ENCODE data around the gene PATJ.
"Not testable (repeated sequence)": the region's sequence is repeated elsewhere in the genome, so short reads cannot be mapped to it uniquely, and the experiment has no call there.

The PATJ gene

DNA sequence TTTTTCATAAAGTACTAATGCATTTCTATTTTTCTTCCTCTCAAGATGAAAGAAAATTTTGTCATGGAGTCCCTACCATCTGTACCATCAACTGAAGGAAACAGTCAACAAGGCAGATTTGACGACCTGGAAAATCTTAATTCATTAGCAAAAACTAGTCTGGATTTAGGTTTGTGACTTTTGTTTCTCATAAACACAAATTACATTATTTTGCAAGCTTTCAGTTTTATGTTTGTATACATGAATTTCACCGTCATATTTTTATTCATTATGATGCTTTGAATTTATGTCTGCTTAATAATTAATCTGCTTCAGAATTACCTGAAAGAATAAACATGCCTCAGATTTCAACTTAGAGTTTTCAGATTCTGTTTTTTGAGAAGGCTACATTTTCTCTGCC is 132.9 kb downstream of the PATJ start:
- no peak for TF ChIP-seq ZFP30 (CRISPR knock-in tag; IDR thresholded peaks at IDR 0.05)
- no peak for TF ChIP-seq ZNF565 (CRISPR knock-in tag; conservative IDR thresholded peaks at IDR 0.05; ENCODE audit: low read depth)
- TF ChIP-seq SNAI2 (CRISPR knock-in tag; IDR thresholded peaks at IDR 0.05): no peak
- TF ChIP-seq BACH2 (CRISPR knock-in tag; IDR thresholded peaks at IDR 0.05; ENCODE audit: borderline replicate concordance): no peak
- TF ChIP-seq OSR1 (CRISPR knock-in tag; IDR thresholded peaks at IDR 0.05): no peak
- TF ChIP-seq ESRRG (CRISPR knock-in tag; IDR thresholded peaks at IDR 0.05): no peak
- TF ChIP-seq, protein P1, sequence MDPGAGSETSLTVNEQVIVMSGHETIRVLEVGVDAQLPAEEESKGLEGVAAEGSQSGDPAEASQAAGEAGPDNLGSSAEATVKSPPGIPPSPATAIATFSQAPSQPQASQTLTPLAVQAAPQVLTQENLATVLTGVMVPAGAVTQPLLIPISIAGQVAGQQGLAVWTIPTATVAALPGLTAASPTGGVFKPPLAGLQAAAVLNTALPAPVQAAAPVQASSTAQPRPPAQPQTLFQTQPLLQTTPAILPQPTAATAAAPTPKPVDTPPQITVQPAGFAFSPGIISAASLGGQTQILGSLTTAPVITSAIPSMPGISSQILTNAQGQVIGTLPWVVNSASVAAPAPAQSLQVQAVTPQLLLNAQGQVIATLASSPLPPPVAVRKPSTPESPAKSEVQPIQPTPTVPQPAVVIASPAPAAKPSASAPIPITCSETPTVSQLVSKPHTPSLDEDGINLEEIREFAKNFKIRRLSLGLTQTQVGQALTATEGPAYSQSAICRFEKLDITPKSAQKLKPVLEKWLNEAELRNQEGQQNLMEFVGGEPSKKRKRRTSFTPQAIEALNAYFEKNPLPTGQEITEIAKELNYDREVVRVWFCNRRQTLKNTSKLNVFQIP (CRISPR knock-in tag; IDR thresholded peaks at IDR 0.05; ENCODE audit: borderline replicate concordance, low read depth): no peak
- no peak for TF ChIP-seq ZFP3 (CRISPR knock-in tag; IDR thresholded peaks at IDR 0.05)
- TF ChIP-seq, protein P2, sequence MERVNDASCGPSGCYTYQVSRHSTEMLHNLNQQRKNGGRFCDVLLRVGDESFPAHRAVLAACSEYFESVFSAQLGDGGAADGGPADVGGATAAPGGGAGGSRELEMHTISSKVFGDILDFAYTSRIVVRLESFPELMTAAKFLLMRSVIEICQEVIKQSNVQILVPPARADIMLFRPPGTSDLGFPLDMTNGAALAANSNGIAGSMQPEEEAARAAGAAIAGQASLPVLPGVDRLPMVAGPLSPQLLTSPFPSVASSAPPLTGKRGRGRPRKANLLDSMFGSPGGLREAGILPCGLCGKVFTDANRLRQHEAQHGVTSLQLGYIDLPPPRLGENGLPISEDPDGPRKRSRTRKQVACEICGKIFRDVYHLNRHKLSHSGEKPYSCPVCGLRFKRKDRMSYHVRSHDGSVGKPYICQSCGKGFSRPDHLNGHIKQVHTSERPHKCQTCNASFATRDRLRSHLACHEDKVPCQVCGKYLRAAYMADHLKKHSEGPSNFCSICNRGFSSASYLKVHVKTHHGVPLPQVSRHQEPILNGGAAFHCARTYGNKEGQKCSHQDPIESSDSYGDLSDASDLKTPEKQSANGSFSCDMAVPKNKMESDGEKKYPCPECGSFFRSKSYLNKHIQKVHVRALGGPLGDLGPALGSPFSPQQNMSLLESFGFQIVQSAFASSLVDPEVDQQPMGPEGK (CRISPR knock-in tag; IDR thresholded peaks at IDR 0.05; ENCODE audit: borderline replicate concordance): no peak
- TF ChIP-seq GLIS3 (CRISPR knock-in tag; IDR thresholded peaks at IDR 0.05): no peak
- TF ChIP-seq ZNF8 (CRISPR knock-in tag; IDR thresholded peaks at IDR 0.05): no peak
- no peak for TF ChIP-seq TCF4 (CRISPR knock-in tag; IDR thresholded peaks at IDR 0.05; ENCODE audit: borderline replicate concordance)
- TF ChIP-seq RARB (CRISPR knock-in tag; IDR thresholded peaks at IDR 0.05): no peak
- no peak for TF ChIP-seq ZNF70 (CRISPR knock-in tag; IDR thresholded peaks at IDR 0.05)
- TF ChIP-seq, protein P3, sequence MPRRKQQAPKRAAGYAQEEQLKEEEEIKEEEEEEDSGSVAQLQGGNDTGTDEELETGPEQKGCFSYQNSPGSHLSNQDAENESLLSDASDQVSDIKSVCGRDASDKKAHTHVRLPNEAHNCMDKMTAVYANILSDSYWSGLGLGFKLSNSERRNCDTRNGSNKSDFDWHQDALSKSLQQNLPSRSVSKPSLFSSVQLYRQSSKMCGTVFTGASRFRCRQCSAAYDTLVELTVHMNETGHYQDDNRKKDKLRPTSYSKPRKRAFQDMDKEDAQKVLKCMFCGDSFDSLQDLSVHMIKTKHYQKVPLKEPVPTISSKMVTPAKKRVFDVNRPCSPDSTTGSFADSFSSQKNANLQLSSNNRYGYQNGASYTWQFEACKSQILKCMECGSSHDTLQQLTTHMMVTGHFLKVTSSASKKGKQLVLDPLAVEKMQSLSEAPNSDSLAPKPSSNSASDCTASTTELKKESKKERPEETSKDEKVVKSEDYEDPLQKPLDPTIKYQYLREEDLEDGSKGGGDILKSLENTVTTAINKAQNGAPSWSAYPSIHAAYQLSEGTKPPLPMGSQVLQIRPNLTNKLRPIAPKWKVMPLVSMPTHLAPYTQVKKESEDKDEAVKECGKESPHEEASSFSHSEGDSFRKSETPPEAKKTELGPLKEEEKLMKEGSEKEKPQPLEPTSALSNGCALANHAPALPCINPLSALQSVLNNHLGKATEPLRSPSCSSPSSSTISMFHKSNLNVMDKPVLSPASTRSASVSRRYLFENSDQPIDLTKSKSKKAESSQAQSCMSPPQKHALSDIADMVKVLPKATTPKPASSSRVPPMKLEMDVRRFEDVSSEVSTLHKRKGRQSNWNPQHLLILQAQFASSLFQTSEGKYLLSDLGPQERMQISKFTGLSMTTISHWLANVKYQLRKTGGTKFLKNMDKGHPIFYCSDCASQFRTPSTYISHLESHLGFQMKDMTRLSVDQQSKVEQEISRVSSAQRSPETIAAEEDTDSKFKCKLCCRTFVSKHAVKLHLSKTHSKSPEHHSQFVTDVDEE (CRISPR knock-in tag; IDR thresholded peaks at IDR 0.05): no peak
- no peak for TF ChIP-seq ZC3H10 (CRISPR knock-in tag; IDR thresholded peaks at IDR 0.05)
- TF ChIP-seq PPARA (CRISPR knock-in tag; IDR thresholded peaks at IDR 0.05; ENCODE audit: borderline replicate concordance): no peak
- ATAC-seq: no peak

DNA sequence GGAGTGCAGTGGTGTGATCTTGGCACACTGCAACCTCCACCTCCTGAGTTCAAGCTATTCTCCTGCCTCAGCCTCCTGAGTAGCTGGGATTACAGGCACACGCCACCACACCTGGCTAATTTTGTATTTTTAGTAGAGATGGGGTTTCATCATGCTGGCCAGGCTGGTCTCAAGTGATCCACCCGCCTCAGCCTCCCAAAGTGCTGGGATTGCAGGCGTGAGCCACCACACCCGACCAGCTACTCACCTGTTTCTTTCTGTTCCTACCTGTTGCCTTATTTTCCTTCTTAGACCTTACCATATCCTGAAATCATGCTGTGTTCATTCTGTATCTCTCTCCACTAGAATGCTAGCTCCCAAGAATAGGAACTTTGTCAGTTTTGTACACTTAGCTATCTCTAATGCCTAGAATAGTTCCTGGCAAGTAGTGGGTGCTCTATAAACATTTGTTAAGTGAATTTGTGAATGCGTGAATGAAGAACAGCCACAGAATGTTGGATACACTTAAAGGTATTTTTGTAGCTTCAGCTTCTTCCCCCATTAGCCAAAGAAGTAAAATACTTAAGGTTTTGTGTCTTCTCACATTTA is 137.7 kb downstream of the PATJ start:
- not testable (repeated sequence) for ATAC-seq

DNA sequence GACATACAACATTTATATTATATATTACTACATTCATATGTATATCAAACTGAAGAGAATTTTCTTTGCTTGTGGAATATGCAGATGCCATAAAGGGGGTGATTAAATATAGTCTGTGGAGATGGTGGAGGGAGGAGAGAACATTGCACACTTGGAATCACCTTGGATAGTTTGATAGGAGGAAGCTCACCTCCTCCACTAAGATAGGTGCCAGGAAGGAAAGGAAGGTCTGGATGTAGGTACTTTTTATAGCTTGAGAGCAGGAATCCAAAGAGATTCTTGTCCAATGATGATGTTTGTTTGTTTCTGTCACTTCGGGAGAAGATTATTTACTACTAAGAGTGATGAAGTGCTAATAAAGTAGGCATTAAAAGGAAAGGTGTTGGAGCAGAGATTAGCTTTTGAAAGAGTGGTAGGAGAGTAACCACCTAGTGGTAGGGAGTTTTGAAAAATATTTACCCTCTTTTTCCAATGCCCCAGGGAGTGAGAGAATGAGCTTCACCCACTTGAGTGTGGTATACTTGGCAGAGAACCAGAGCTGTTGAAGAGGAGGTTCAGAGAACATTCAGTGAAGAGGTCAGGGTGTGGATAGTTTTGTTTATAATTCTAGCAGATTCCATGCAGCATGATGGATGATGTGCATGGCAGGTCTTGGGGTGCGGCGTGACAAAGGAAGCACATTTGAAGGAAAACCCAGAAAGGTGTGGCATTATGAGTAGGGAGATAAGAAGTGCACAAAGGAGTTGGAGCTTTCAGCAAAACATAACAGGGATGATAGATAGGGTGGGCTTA is 145.0 kb downstream of the PATJ start:
- TF ChIP-seq, protein P3 (CRISPR knock-in tag; IDR thresholded peaks at IDR 0.05): no peak
- TF ChIP-seq ZNF565 (CRISPR knock-in tag; conservative IDR thresholded peaks at IDR 0.05; ENCODE audit: low read depth): no peak
- no peak for TF ChIP-seq PPARA (CRISPR knock-in tag; IDR thresholded peaks at IDR 0.05; ENCODE audit: borderline replicate concordance)
- TF ChIP-seq GLIS3 (CRISPR knock-in tag; IDR thresholded peaks at IDR 0.05): no peak
- TF ChIP-seq, protein P4, sequence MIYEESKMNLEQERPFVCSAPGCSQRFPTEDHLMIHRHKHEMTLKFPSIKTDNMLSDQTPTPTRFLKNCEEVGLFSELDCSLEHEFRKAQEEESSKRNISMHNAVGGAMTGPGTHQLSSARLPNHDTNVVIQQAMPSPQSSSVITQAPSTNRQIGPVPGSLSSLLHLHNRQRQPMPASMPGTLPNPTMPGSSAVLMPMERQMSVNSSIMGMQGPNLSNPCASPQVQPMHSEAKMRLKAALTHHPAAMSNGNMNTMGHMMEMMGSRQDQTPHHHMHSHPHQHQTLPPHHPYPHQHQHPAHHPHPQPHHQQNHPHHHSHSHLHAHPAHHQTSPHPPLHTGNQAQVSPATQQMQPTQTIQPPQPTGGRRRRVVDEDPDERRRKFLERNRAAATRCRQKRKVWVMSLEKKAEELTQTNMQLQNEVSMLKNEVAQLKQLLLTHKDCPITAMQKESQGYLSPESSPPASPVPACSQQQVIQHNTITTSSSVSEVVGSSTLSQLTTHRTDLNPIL (CRISPR knock-in tag; IDR thresholded peaks at IDR 0.05; ENCODE audit: low read depth): no peak
- no peak for TF ChIP-seq OSR1 (CRISPR knock-in tag; IDR thresholded peaks at IDR 0.05)
- TF ChIP-seq, protein P1 (CRISPR knock-in tag; IDR thresholded peaks at IDR 0.05; ENCODE audit: borderline replicate concordance, low read depth): no peak
- TF ChIP-seq TOX (CRISPR knock-in tag; IDR thresholded peaks at IDR 0.05; ENCODE audit: borderline replicate concordance): no peak
- no peak for TF ChIP-seq TCF4 (CRISPR knock-in tag; IDR thresholded peaks at IDR 0.05; ENCODE audit: borderline replicate concordance)
- ATAC-seq: no peak
